Activated CD8-positive, alpha-beta T cell treated with anti-CD3 and anti-CD28 coated beads, Interleukin-2, amount 10 ng/mL, durations not matched to agents 7 days and 5 days (primary cell): ENCODE data around the gene FARP1. TPM values are rescaled to one million over a fixed set of nuclear protein-coding genes. Genes with fewer than 3 reads are reported as not detected.

Experiments used
- ATAC-seq: fragments of 150-1000 bp; cut with Tn5 transposase; one replicate; pipeline ENCODE4 v1.10.0; 2021; ENCODE audit warnings: moderate library complexity
- CTCF ChIA-PET: fragments of 350-600 bp; sonication (Branson Sonifier 250); formaldehyde crosslinking; loops from one replicate; lab custom pipeline; 2021; ENCODE audit warnings: antibody characterized with exemption; lab: Charles Lee
- POLR2A ChIA-PET: fragments of 350-600 bp; sonication (Branson Sonifier 250); formaldehyde crosslinking; loops from one replicate; lab custom pipeline; 2021; ENCODE audit warnings: antibody characterized with exemption; lab: Charles Lee
- DNase-seq: peaks from one replicate; pipeline ENCODE4 v3.0.0-alpha.2; 2020
- H3K27ac Mint-ChIP-seq: one replicate; pipeline ENCODE4 v1.8.0; 2021; ENCODE audit warnings: mild to moderate bottlenecking, mixed read lengths
- H3K27me3 Mint-ChIP-seq: one replicate; pipeline ENCODE4 v1.8.0; 2021; ENCODE audit warnings: low read depth, mixed read lengths
- H3K36me3 Mint-ChIP-seq: one replicate; pipeline ENCODE4 v1.8.0; 2021; ENCODE audit warnings: low read depth, mixed read lengths
- H3K4me1 Mint-ChIP-seq: one replicate; pipeline ENCODE4 v1.8.0; 2021; ENCODE audit warnings: low read depth, mixed read lengths
- H3K4me3 Mint-ChIP-seq: one replicate; pipeline ENCODE4 v1.8.0; 2021; ENCODE audit warnings: mild to moderate bottlenecking, mixed read lengths
- H3K9me3 Mint-ChIP-seq: one replicate; pipeline ENCODE4 v1.8.0; 2022; ENCODE audit warnings: mixed read lengths; ENCODE audit not compliant: insufficient read depth
- total RNA-seq, 2 experiments: library from RNA; stranded (reverse); gene quantifications; one replicate each; pipeline ENCODE4 v1.2.3, GENCODE V29; 2021

Gene FARP1
- total RNA-seq, 2 experiments from 2014 or later, result 1.1 to 1.2 TPM

- no peak for ATAC-seq
- POLR2A ChIA-PET, result no interaction called here
- CTCF ChIA-PET, result no interaction called here
- Mint-ChIP-seq H3K36me3 (no peaks in the 10 kb centered on the region), H3K4me1 (no peaks in the 10 kb centered on the region), H3K27ac (no peak overlapping the region), H3K4me3 (no peak overlapping the region), H3K9me3 (no peaks in the 10 kb centered on the region), H3K27me3 (no peaks in the 10 kb centered on the region)
- DNase-seq, result no peak
These were observed 291.2 kb downstream of the FARP1 start for GRCh38 chr13:98434060-98434459.

GRCh38 chr13:98435376-98435775, 292.5 kb downstream of the FARP1 start:
- no peak overlapping the region for H3K4me3 Mint-ChIP-seq
- H3K27me3 Mint-ChIP-seq, result no peaks in the 10 kb centered on the region
- H3K27ac Mint-ChIP-seq, result no peak overlapping the region
- no peaks in the 10 kb centered on the region for H3K9me3 Mint-ChIP-seq
- ChIA-PET CTCF (no interaction called here), POLR2A (no interaction called here)
- ATAC-seq (no peak), DNase-seq (no peak)
- no peaks in the 10 kb centered on the region for H3K4me1 Mint-ChIP-seq
- no peaks in the 10 kb centered on the region for H3K36me3 Mint-ChIP-seq

GRCh38 chr13:98436233-98436910, 293.5 kb downstream of the FARP1 start:
- POLR2A ChIA-PET, result no interaction called here
- Mint-ChIP-seq H3K4me1 (no peaks in the 10 kb centered on the region), H3K36me3 (no peaks in the 10 kb centered on the region), H3K27ac (no peak overlapping the region), H3K27me3 (no peaks in the 10 kb centered on the region), H3K9me3 (no peaks in the 10 kb centered on the region), H3K4me3 (no peak overlapping the region)
- no peak for ATAC-seq
- DNase-seq, result no peak
- CTCF ChIA-PET, result interaction anchor here (1.6 kb wide), 1 partner anchor 217 kb away, joined by 5 read pairs; no protein-coding TSS in a partner anchor

GRCh38 chr13:98438246-98439125, 295.6 kb downstream of the FARP1 start:
- CTCF ChIA-PET, result interaction anchor here (1.6 kb wide), 1 partner anchor 214 kb away, joined by 5 read pairs; no protein-coding TSS in a partner anchor
- POLR2A ChIA-PET, result no interaction called here
- no peak for ATAC-seq
- Mint-ChIP-seq H3K36me3 (no peaks in the 10 kb centered on the region), H3K4me1 (peaks cover 4% of the 10 kb centered on the region), H3K9me3 (no peaks in the 10 kb centered on the region), H3K4me3 (no peak overlapping the region), H3K27me3 (no peaks in the 10 kb centered on the region), H3K27ac (no peak overlapping the region)
- DNase-seq, result no peak

GRCh38 chr13:98439126-98439828, 296.4 kb downstream of the FARP1 start:
- Mint-ChIP-seq H3K9me3 (no peaks in the 10 kb centered on the region), H3K27ac (no peak overlapping the region), H3K36me3 (no peaks in the 10 kb centered on the region), H3K4me3 (no peak overlapping the region), H3K4me1 (peaks cover 4% of the 10 kb centered on the region), H3K27me3 (no peaks in the 10 kb centered on the region)
- POLR2A ChIA-PET, result no interaction called here
- DNase-seq (no peak), ATAC-seq (no peak)
- CTCF ChIA-PET, result no interaction called here

GRCh38 chr13:98439896-98440295, 297.0 kb downstream of the FARP1 start:
- Mint-ChIP-seq H3K27ac (no peak overlapping the region), H3K4me1 (peaks cover 5% of the 10 kb centered on the region), H3K4me3 (no peak overlapping the region), H3K9me3 (no peaks in the 10 kb centered on the region), H3K36me3 (no peaks in the 10 kb centered on the region), H3K27me3 (no peaks in the 10 kb centered on the region)
- ATAC-seq (no peak), DNase-seq (no peak)
- CTCF ChIA-PET, result no interaction called here
- POLR2A ChIA-PET, result no interaction called here

- no peaks in the 10 kb centered on the region for H3K36me3 Mint-ChIP-seq
- H3K4me3 Mint-ChIP-seq, result no peak overlapping the region
- no peaks in the 10 kb centered on the region for H3K27me3 Mint-ChIP-seq
- POLR2A ChIA-PET, result no interaction called here
- H3K27ac Mint-ChIP-seq, result no peak overlapping the region
- H3K9me3 Mint-ChIP-seq, result no peaks in the 10 kb centered on the region
- peaks cover 10% of the 10 kb centered on the region for H3K4me1 Mint-ChIP-seq
- ATAC-seq (no peak), DNase-seq (no peak)
- CTCF ChIA-PET, result no interaction called here
These were observed 297.6 kb downstream of the FARP1 start for GRCh38 chr13:98440390-98441055.

- no peaks in the 10 kb centered on the region for H3K9me3 Mint-ChIP-seq
- DNase-seq (no peak), ATAC-seq (no peak)
- H3K36me3 Mint-ChIP-seq, result no peaks in the 10 kb centered on the region
- ChIA-PET CTCF (no interaction called here), POLR2A (no interaction called here)
- H3K27me3 Mint-ChIP-seq, result no peaks in the 10 kb centered on the region
- H3K27ac Mint-ChIP-seq, result no peak overlapping the region
- H3K4me1 Mint-ChIP-seq, result peaks cover 16% of the 10 kb centered on the region
- no peak overlapping the region for H3K4me3 Mint-ChIP-seq
These were observed 298.3 kb downstream of the FARP1 start for GRCh38 chr13:98441056-98441676.

GRCh38 chr13:98442391-98443230, 299.7 kb downstream of the FARP1 start:
- peaks cover 5% of the 10 kb centered on the region for H3K36me3 Mint-ChIP-seq
- ChIA-PET POLR2A (no interaction called here), CTCF (interaction anchor here (0.9 kb wide), 1 partner anchor 211 kb away, joined by 3 read pairs; no protein-coding TSS in a partner anchor)
- H3K4me1 Mint-ChIP-seq, result peaks cover 16% of the 10 kb centered on the region
- no peak for DNase-seq
- no peak for ATAC-seq
- no peak overlapping the region for H3K4me3 Mint-ChIP-seq
- no peaks in the 10 kb centered on the region for H3K9me3 Mint-ChIP-seq
- no peak overlapping the region for H3K27ac Mint-ChIP-seq
- no peaks in the 10 kb centered on the region for H3K27me3 Mint-ChIP-seq

GRCh38 chr13:98443329-98443728, 300.4 kb downstream of the FARP1 start:
- CTCF ChIA-PET, result interaction anchor here (0.9 kb wide), 1 partner anchor 210 kb away, joined by 3 read pairs; no protein-coding TSS in a partner anchor
- POLR2A ChIA-PET, result no interaction called here
- Mint-ChIP-seq H3K27ac (peak overlapping the region; percentile 6), H3K4me3 (no peak overlapping the region), H3K9me3 (no peaks in the 10 kb centered on the region), H3K36me3 (peaks cover 12% of the 10 kb centered on the region), H3K4me1 (peaks cover 16% of the 10 kb centered on the region), H3K27me3 (no peaks in the 10 kb centered on the region)
- ATAC-seq, result no peak
- DNase-seq, result no peak
